DMS 273 (cell line): ENCODE results near the gene TANC2.
A peak's percentile ranks its signal among the peaks of the same experiment; 100 is the strongest.

Source experiments
- DNase-seq: peaks from one replicate; lab custom pipeline; 2025; ENCODE audit not compliant: unreplicated experiment; lab: John Stamatoyannopoulos, UW

Gene TANC2

DNA sequence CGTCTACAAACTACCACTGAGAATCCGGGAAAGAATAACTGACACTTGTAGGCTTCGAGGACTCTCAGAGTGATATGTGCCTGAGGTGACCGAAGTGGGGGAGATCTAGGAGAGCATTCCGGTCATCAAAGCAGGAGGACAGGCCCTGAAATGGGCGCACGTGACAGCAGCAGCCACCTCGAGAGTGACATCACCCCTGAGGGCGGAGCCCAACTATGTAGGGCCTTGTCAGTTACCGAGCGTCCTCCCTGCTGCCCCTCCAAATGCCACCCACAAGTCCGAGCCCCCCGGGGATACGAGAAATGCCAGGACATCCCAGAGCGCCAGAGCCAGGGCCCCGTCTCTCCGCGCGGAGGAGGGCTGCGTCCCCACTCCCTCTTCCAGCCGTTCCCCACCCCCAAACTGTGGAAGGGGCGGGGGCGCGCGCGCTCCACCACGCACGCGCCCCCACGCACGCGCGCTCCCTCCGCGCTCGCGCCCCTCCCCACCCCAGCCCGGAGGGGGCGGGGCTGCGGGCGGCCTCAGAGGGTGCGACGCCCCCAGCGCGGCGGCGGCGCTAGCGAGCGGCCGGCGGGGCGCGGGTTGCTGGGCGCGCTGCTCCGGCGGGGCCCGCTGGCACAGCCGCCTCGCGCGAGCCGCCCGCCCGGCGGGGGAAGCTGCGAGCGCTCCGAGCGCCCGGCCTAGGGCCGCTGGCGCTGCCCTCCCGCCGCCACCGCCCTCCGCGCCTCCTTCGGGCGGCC is at the start of gene TANC2:
TSS of gene TANC2 (plus strand) at position 550 of the 740 bp plus-strand sequence. CDS start 43,325 bp downstream, outside the sequence.
- DNase-seq: peak; percentile 94

- DNase-seq: peak; percentile 29
These were observed 49.1 kb upstream of the TANC2 start for GRCh38 chr17:62916684-62917571.

DNA sequence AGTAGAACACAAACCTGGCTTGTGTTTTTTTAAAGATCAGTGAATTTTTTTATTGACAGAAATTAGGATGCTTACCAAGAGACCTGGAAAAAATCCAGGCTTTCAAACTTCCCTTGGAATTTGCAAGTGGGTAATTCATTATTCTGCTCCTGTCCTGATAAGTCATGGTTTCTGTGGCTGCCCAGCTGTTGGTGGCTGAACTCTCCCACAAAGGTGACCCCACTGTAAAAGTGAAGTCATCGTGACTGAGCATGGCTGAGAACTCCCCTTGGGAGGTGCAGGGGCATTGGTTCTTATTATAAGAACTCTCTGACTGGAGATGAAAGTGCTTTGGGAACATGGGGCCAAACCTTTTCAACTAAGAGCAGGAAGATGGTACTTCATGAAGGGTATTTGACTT is 46.6 kb upstream of the TANC2 start:
- peak; percentile 12 for DNase-seq

DNA sequence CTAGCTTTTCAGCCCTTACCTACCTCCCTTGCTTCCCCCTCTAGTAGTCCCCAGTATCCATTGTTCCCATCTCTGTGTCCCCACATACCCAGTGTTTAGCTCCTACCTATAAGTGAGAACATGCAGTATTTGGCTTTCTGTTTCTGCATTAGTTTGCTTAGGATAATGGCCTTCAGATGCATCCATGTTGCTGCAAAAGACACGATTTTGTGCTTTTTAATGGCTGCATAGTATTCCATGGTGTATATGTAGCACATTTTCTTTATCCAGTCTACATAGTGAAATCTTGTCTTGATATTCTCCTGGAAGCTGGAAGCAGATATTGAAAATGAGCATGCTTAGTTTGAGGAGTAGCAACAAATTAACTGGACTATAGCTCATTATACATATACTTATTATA is 45.7 kb upstream of the TANC2 start:
- no peak for DNase-seq

GRCh38 chr17:62921817-62922216 is 44.2 kb upstream of the TANC2 start:
- peak; percentile 6 for DNase-seq

DNA sequence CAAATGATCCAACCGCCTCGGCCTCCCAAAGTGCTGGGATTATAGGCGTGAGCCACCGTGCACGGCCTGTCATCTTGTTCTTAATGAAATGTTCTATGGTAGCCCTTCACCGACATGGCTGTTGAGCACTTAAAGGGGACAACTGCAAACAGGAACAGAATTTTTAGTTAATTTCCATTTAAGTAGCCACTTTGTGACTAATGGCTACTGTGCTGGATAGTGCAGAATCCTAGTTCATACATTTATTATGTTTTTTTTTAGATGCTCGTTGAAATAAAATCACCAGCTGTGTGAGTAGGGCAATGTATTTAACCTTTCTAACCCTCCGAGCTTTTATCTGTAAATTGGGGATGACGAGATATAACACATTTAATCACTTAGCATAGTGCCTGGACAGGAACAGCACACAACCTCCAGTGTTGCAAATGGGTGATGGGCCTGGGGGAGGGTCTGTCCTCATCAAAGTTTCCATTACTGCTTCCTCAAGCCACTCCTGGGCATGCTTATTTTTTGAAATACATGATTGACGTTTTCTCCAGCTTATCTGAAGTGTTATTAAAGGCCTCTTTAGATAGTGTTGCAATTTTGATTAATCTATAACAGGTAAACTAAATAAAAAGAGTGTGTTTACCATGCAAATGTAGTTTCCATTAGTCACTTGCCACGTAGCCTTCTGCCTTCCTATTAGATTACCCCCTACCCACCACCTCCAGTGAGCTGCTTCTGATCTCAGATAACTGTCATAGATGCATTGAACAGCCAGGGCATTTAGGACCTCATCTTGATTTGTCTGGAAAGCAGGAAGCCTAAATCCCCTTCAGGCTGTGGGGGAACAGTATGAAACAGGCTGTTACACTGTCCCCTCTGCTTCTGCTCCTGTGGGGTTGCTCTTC is 42.5 kb upstream of the TANC2 start:
- no peak for DNase-seq

GRCh38 chr17:62925267-62925836 is 40.7 kb upstream of the TANC2 start:
- peak; percentile 21 for DNase-seq

GRCh38 chr17:62927083-62927482 is 39.0 kb upstream of the TANC2 start:
- DNase-seq: no peak

- DNase-seq: no peak
These were observed 36.7 kb upstream of the TANC2 start for GRCh38 chr17:62929320-62929719.

DNA sequence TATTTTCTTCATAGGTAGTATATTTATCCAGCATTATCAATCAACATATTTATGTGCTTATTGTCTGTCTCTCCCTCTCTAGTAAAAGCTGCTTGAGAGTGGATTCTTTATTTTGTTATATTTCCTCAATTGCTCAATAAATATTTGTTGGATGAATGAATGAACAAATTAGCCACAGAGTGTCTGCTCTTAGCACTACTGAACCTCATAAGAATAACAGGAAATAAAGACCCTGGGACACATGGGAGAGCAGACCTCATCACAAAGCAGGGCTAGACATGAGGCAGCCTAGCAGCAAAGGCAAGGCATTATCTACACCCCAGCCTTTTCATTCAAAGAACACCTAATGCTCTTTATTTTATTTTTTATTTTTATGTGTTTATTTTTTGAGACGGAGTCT is 34.9 kb upstream of the TANC2 start:
- no peak for DNase-seq

DNA sequence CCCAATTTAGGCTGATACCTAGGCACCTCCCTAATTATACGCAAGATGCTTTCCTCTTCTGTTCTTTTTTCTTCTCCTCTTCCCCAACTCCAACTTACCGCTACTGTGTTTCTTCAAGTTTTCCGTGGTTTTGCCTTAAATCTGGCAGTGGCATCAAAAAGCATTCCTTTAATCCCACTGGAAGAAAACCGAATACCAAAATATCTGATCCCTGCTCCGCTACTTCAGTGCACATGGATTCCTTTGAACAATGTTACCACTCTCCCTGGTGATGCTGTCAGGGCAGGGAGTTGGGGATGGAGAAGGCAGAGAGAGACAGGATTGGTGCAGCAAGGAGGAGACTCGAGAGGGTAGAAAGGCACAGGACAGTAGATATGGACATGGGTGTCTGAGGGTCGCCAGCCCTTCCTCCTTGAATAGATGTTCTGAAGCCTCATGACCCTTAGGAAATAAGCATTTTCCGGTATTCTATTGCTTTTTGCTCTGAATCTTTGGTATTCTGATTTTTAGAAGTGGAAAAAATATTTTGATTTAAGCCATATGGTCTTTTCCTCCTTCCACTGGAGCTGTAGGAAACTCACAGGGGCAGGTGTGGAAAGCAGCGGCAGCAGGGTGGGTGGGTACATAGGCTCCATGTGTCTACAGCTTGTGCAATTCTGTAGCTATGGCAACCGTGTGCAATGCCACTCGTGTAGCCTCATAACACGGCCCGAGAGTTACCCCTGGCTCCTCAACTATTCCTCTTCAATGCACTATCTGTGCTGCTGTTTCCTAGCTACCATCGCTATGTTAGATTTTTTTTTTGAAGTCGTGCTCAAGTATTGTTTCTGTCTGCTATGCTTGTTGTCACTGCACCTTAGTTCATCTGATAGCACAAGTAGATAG is 32.3 kb upstream of the TANC2 start:
- DNase-seq: peak; percentile 50

GRCh38 chr17:62935098-62935497 is 30.9 kb upstream of the TANC2 start:
- no peak for DNase-seq

DNA sequence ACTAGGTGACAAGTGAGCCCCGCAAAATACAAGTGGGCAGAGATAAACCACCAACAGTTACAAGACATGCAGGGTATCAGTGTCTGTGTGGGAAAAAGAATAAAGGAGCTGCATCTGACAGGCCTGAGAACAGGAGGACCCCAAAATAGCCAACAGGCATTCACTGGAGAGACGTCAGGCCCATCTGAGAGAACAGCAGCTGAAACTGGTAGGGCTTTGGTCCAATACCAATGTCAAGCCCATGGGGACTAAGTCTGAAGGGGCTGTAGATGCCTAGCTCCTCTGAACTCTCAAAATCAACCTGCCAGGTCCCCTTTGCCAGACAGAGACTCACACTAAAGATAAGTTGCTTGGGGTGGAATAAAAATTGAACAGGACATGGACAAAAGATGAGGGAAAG is 30.5 kb upstream of the TANC2 start:
- no peak for DNase-seq

- DNase-seq: no peak
These were observed 28.4 kb upstream of the TANC2 start for GRCh38 chr17:62937606-62938005.

DNA sequence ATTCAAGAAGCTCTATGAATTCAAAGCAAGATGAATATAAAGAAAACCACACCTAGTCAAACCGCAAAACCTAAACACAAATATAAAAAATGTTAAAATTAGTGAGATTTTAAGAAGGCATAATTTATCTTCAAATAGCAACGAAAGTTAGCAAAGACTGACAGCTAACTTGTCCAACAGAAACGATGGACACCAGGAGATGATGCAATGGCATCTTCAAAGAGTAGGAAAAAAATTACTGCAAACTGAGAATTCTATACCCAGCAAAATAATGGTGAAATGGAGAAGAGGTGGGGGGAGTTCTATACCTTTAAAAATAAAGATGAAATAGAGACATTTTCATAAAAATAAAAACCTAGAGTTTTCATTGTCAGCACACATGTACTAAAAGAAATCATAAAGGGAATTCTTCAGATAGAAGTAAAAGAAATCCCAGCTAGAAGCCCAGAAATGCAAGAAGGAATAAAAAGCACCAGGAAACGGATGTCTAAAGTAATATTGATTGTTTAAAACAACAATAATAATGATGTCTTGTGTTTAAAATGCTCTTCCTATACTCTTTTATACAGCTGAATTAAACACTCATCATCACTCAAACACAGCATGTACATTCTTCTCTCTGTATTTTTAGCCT is 24.6 kb upstream of the TANC2 start:
- no peak for DNase-seq

GRCh38 chr17:62948370-62948769 is 17.7 kb upstream of the TANC2 start:
- DNase-seq: no peak

DNA sequence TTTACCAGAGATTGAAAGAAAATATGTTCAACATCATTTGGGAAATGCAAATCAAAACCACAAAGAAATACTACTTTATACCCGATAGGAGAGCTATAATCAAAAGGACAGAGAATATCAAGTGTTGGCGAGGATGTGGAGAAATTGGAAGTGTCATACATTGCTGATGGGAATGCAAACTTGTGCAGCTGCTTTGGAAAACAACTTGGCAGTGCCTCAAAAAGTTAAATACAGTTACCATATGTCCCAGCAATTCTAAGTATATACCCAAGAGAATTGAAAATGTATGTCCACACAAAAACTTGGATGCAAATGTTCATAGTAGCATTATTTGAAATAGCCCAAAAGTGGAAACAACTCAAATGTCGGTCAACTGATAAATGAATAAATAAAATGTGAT is 17.0 kb upstream of the TANC2 start:
- DNase-seq: peak; percentile 67

GRCh38 chr17:62950067-62950466 is 16.0 kb upstream of the TANC2 start:
- peak; percentile 87 for DNase-seq

DNA sequence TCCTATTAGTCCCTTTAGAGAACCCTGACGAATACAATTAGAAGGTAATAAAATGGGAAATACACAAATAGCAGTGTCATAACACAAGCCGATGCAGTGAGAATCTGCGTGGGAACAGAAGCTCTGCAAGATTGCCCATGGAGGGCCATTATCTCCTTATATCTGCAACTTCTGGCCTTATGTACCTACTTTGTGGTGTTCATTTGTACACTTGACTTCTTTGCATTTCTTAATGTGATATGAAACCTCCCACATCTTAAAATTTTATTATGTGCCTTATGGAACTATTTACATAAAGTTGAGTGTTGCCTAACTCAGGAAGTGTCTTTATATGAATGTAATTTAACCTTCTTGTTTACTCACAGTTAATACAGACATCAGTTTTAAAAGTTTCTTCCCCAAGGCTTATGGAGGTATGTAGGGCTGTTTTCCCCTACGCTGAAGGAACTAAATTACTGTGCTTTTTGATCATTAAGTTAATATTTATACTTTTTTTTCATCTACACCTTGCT is 10.1 kb upstream of the TANC2 start:
- no peak for DNase-seq
